Hepatocyte (in vitro differentiated cells): Measurements from ENCODE around the gene MACROD2.

ENCODE experiments used
- CTCF ChIP-seq: fragments of 200-600 bp; sonication (generic); IDR thresholded peaks from 2 replicates; pipeline ENCODE4 v1.5.1; 2016; ENCODE audit warnings: antibody characterized with exemption, mild to moderate bottlenecking; ENCODE audit not compliant: poor library complexity
- EZH2 ChIP-seq: fragments of 200-600 bp; sonication (generic); IDR thresholded peaks from 2 replicates; pipeline ENCODE4 v1.6.1; 2016; ENCODE audit warnings: antibody characterized with exemption, mild to moderate bottlenecking, borderline replicate concordance
- EZH2phosphoT487 ChIP-seq: fragments of 200-600 bp; sonication (generic); IDR thresholded peaks from one replicate; pipeline ENCODE4 v1.6.1; 2018; ENCODE audit warnings: antibody characterized with exemption, mild to moderate bottlenecking, low read depth, moderate library complexity; ENCODE audit not compliant: unreplicated experiment, severe bottlenecking

GRCh38 chr20:14431568-14431967, 436.3 kb downstream of the MACROD2 start:
- TF ChIP-seq CTCF, result no peak
- no peak for TF ChIP-seq EZH2
- TF ChIP-seq EZH2phosphoT487, result no peak
